BE2C (cell line): ENCODE data around the gene CLDN3.

ENCODE experiments used
- DNase-seq: peaks from one replicate; pipeline ENCODE4 v3.0.0-alpha.2; 2020
- H3K27me3 ChIP-seq: fragments of 250-450 bp; sonication (Bioruptor Pico); 2 replicates; pipeline ENCODE4 v1.5.1; 2020; ENCODE audit warnings: mild to moderate bottlenecking
- H3K36me3 ChIP-seq: fragments of 250-450 bp; sonication (Bioruptor Pico); 2 replicates; pipeline ENCODE4 v1.5.1; 2020; ENCODE audit warnings: mild to moderate bottlenecking
- H3K4me1 ChIP-seq: fragments of 250-450 bp; sonication (Bioruptor Pico); 2 replicates; pipeline ENCODE4 v1.5.1; 2020
- H3K4me3 ChIP-seq: 2 replicates; pipeline ENCODE4 v1.5.1; 2011; ENCODE audit warnings: low read depth, low read length
- H3K9me3 ChIP-seq: fragments of 250-450 bp; sonication (Bioruptor Pico); 2 replicates; pipeline ENCODE4 v1.5.1; 2020
- TF ChIP-seq, protein P1 (sequence below): IDR thresholded peaks from 2 replicates; pipeline ENCODE4 v1.5.1; 2012; ENCODE audit warnings: mild to moderate bottlenecking, low read depth, low read length

CLDN3 gene

DNA sequence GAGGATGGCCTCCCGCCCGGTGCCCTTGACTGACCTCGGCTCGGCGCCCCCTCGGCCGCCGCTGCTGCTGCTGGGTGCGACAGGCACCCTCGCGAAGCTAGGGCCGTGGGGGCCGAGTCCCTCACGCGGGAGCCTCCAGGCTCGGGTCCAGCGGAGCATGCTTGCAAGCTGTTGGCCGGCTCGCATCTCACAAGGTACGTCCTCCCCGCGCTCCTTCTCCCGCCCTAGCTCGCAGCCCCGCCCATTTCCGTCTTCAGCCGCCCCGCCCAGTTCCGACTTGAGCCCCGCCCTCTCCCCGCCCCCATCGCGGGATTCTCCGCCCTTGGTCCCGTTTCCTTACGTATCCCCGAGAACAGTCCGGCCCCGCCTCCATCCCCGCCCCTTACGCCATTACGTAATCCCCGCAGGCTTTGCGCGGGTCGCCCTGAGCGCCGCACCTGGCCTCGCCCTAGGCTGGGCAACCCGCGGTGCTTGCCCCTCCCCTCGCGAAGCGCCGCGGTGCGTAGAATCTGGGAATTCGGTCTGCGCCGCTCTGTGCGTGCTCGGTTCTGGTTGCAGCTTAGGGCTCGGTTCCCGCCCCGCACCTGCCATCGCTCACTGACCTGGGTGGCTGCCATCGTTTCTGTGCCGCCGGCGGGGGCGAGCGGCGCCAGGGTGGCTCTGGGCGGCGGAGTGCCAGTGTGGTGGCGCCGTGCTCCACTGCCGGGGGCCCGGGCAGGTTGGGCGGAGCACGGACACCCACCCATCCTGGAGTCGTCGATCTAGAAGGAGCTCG lies 31.3 kb downstream of the CLDN3 start, which contains the start of gene ABHD11:
Gene ABHD11 (minus strand): TSS at position 191 of the 775 bp plus-strand sequence. CDS start 32 bp downstream, at position 159.
- H3K4me3 ChIP-seq = peak within 1 kb of the TSS; percentile 75
- no peaks in the 10 kb centered on the region for H3K36me3 ChIP-seq
- no peaks in the 10 kb centered on the region for H3K27me3 ChIP-seq
- H3K9me3 ChIP-seq = no peaks in the 10 kb centered on the region
- TF ChIP-seq, protein P1, sequence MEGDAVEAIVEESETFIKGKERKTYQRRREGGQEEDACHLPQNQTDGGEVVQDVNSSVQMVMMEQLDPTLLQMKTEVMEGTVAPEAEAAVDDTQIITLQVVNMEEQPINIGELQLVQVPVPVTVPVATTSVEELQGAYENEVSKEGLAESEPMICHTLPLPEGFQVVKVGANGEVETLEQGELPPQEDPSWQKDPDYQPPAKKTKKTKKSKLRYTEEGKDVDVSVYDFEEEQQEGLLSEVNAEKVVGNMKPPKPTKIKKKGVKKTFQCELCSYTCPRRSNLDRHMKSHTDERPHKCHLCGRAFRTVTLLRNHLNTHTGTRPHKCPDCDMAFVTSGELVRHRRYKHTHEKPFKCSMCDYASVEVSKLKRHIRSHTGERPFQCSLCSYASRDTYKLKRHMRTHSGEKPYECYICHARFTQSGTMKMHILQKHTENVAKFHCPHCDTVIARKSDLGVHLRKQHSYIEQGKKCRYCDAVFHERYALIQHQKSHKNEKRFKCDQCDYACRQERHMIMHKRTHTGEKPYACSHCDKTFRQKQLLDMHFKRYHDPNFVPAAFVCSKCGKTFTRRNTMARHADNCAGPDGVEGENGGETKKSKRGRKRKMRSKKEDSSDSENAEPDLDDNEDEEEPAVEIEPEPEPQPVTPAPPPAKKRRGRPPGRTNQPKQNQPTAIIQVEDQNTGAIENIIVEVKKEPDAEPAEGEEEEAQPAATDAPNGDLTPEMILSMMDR = no peak
- H3K4me1 ChIP-seq = no peaks in the 10 kb centered on the region
- DNase-seq = peak; percentile 98

DNA sequence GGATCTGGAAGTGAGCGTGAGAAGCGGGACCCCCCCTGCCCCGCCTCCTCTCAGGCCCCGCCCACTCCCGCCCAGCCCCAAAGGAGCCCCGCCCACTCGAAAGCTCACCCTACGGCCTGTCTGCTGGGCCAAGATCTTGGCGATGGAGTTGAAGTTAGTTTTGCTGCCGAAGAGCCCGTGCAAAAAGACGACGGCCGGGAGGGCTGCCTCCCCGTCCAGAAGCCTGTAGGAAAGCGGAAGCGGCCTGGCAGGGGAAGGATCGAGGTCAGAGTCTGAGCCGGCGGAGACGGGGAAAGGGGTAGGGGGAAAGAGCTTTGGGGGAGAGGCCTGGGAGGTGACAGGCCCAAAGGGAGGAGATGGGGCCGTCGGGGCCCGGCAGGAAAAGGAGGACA lies 31.9 kb downstream of the CLDN3 start:
- TF ChIP-seq, protein P1 = no peak
- H3K4me3 ChIP-seq = peak overlapping the region; percentile 75
- no peaks in the 10 kb centered on the region for H3K36me3 ChIP-seq
- no peaks in the 10 kb centered on the region for H3K27me3 ChIP-seq
- no peaks in the 10 kb centered on the region for H3K9me3 ChIP-seq
- H3K4me1 ChIP-seq = no peaks in the 10 kb centered on the region
- DNase-seq = peak; percentile 71

DNA sequence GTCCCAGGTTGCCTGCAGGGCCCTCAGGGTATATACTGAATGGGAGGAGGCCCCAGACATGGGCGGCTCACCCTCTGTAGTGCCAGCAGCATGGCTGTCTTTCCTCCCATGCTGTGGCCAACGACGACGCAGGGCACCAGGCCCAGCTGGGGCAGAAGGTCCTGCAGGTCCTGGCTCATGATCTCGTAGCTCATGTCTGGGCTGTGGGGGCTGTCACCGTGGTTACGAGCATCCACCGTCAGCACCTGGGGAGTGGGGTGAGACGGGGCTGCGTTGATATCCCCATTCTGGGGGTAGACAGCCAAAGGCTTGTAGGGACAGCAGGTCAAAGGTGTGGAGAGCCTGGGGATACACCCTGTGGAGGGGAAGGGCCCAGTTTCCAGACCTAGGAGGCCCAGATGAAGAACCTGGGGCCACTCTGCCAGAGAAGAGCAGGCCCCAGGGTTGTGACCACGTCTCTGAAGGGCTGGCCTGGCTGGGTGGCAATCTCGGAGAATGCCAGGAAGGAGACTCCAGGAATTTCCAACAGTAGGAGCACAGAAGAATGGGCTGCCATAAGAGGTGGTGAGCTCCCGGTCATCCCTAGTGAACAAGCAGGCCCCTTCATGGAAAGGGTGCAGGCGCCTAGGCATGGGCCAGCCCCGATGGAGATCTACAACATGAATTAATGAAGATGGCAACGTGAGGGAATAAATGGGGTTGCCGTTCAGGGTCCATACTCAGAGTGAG lies 32.4 kb downstream of the CLDN3 start:
- H3K36me3 ChIP-seq = no peaks in the 10 kb centered on the region
- TF ChIP-seq, protein P1 = no peak
- no peaks in the 10 kb centered on the region for H3K4me1 ChIP-seq
- no peak for DNase-seq
- H3K4me3 ChIP-seq = peak overlapping the region; percentile 75; the same call in 1 of the 2 replicates
- no peaks in the 10 kb centered on the region for H3K9me3 ChIP-seq
- no peaks in the 10 kb centered on the region for H3K27me3 ChIP-seq

DNA sequence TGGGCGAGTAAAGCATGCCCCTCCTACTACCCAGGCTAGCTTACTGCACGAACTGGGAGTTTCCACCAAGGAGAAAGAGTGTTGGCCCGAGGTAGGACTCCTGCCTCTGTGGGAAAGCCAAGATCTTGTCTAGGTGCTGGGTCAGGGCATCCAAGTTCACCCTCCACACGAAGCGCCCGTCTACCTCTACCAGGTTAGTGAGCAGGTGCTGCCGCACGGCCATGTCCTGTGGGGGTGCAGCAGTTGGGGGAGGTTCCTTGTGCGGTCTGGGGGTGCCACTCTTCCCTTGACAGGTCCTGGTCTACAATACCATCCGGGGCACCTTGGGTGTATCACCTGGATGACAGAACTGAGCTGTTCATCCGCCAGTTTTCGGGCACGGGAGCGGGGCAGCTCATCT lies 33.2 kb downstream of the CLDN3 start:
- H3K36me3 ChIP-seq = no peaks in the 10 kb centered on the region
- DNase-seq = no peak
- no peaks in the 10 kb centered on the region for H3K27me3 ChIP-seq
- TF ChIP-seq, protein P1 = no peak
- no peaks in the 10 kb centered on the region for H3K4me1 ChIP-seq
- H3K4me3 ChIP-seq = no peak overlapping the region
- no peaks in the 10 kb centered on the region for H3K9me3 ChIP-seq

DNA sequence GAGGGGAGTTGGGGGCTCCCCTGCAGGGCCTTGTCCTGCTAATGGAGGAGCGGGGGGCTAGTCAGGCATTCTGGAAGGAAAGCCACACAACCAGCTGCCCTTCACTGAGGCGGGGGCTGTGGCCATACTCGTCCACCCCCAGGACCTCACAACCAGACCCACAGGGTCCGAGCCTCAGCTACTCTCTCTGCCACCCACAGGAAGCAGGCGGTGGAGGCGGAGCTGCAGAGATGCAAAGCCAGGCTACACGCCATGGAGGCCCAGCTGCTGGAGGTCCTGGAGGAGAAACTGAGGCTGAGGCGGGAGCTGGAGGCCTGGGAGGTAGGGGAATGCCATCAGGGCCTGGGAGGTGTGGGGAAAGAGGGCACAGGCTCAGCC lies 34.6 kb downstream of the CLDN3 start:
- no peaks in the 10 kb centered on the region for H3K36me3 ChIP-seq
- no peaks in the 10 kb centered on the region for H3K4me1 ChIP-seq
- no peaks in the 10 kb centered on the region for H3K9me3 ChIP-seq
- TF ChIP-seq, protein P1 = no peak
- no peaks in the 10 kb centered on the region for H3K27me3 ChIP-seq
- no peak overlapping the region for H3K4me3 ChIP-seq
- DNase-seq = no peak
